GM12878 (cell line): ENCODE measurements around the gene PAX9. TPM values are rescaled to one million over a fixed set of nuclear protein-coding genes. Genes with fewer than 3 reads are reported as not detected.

Source experiments
- ATAC-seq: fragments of 200-7000 bp; cut with Tn5 transposase; 3 replicates; pipeline ENCODE4 v1.9.1; 2020; ENCODE audit warnings: mild to moderate bottlenecking, moderate library complexity
- BruUV-seq: library from RNA; stranded (reverse); fragments of 400-500 nt; replicated peaks from 2 replicates; lab custom pipeline; 2021; lab: Mats Ljungman, UMichigan
- CTCF ChIA-PET: fragments of 300-600 bp; sonication (Branson Sonifier 250); formaldehyde crosslinking; extraction: SDS; loops from one replicate; lab custom pipeline; 2021; ENCODE audit warnings: inconsistent platforms; lab: Yijun Ruan, JAX
- POLR2A ChIA-PET: fragments of 350-600 bp; formaldehyde crosslinking; extraction: SDS; loops from one replicate; lab custom pipeline; 2021; ENCODE audit warnings: inconsistent platforms; lab: Charles Lee
- RAD21 ChIA-PET: fragments of 300-600 bp; sonication (Branson Sonifier 250); formaldehyde crosslinking; loops from one replicate; lab custom pipeline; 2023; ENCODE audit warnings: antibody characterized with exemption; ENCODE audit not compliant: unreplicated experiment; lab: Charles Lee
- SMC1A ChIA-PET: fragments of 300-600 bp; sonication (Branson Sonifier 250); formaldehyde crosslinking; loops from one replicate; lab custom pipeline; 2023; ENCODE audit not compliant: unreplicated experiment, uncharacterized antibody; lab: Charles Lee
- DNase-seq: peaks from one replicate; pipeline ENCODE4 v3.0.0-alpha.2; 2011; ENCODE audit warnings: low read depth, low spot score
- FAIRE-seq: peaks from 3 replicates; lab custom pipeline; 2011; peaks lifted over from hg19 to GRCh38; lab: Jason Lieb, UNC
- H2AFZ ChIP-seq: 2 replicates; pipeline ENCODE4 v1.6.0; 2011; ENCODE audit warnings: low read depth, low read length, control low read depth; ENCODE audit not compliant: control insufficient read depth
- H3K27ac ChIP-seq: 2 replicates; pipeline ENCODE4 v1.5.1; 2011; ENCODE audit warnings: control low read depth; ENCODE audit not compliant: control insufficient read depth, insufficient read depth
- H3K27me3 ChIP-seq, 2 experiments: replicated peaks in 1 of 2; 2 replicates each; pipeline versions ENCODE4 v1.6.0 to v1.6.1; 2011; ENCODE audit warnings: low read length in 1 of 2; ENCODE audit not compliant: control insufficient read depth in 2 of 2, insufficient read depth in 2 of 2
- H3K36me3 ChIP-seq, 2 experiments: 2 replicates each; pipeline ENCODE4 v1.5.1; 2011; ENCODE audit warnings: low read length in 1 of 2; ENCODE audit not compliant: control insufficient read depth in 2 of 2, insufficient read depth in 2 of 2
- H3K4me1 ChIP-seq: 2 replicates; pipeline ENCODE4 v1.6.1; 2011; ENCODE audit warnings: mild to moderate bottlenecking, low read length, moderate library complexity, mixed read lengths; ENCODE audit not compliant: control insufficient read depth, insufficient read depth
- H3K4me2 ChIP-seq: 2 replicates; pipeline ENCODE4 v1.6.0; 2011; ENCODE audit warnings: control low read depth; ENCODE audit not compliant: control insufficient read depth, insufficient read depth
- H3K4me3 ChIP-seq: fragments of 200-600 bp; sonication (generic); 2 replicates; pipeline ENCODE4 v1.5.1; 2016
- H3K79me2 ChIP-seq: 2 replicates; pipeline ENCODE4 v1.6.0; 2011; ENCODE audit warnings: low read length; ENCODE audit not compliant: control insufficient read depth, insufficient read depth
- H3K9ac ChIP-seq: 2 replicates; pipeline ENCODE4 v1.8.0; 2011; ENCODE audit warnings: low read length, control low read depth, mixed read lengths; ENCODE audit not compliant: control insufficient read depth, insufficient read depth
- H3K9me3 ChIP-seq: replicated peaks from 3 replicates; pipeline ENCODE4 v1.5.1; 2011; ENCODE audit warnings: mild to moderate bottlenecking, low read length; ENCODE audit not compliant: control insufficient read depth, insufficient read depth
- H4K20me1 ChIP-seq: 2 replicates; pipeline ENCODE4 v1.6.0; 2011; ENCODE audit not compliant: control insufficient read depth, insufficient read depth
- CBX5 ChIP-seq: sonication (generic); IDR thresholded peaks from 2 replicates; pipeline ENCODE4 v1.6.1; 2016; ENCODE audit warnings: low read depth, moderate library complexity, mild to moderate bottlenecking, inconsistent platforms
- CUX1 ChIP-seq: IDR thresholded peaks from 2 replicates; pipeline ENCODE4 v1.6.1; 2012; ENCODE audit warnings: improper control_type of control experiment, low read depth, low read length; ENCODE audit not compliant: insufficient replicate concordance
- E2F8 ChIP-seq: fragments of 450-650 bp; IDR thresholded peaks from 2 replicates; pipeline ENCODE4 v1.6.1; 2018; ENCODE audit warnings: mild to moderate bottlenecking, low read depth, moderate library complexity; ENCODE audit not compliant: partially characterized antibody
- FOS ChIP-seq: IDR thresholded peaks from 3 replicates; pipeline ENCODE4 v1.6.1; 2011; ENCODE audit warnings: borderline replicate concordance; ENCODE audit not compliant: insufficient read length; ENCODE audit errors: extremely low read depth
- MEF2B ChIP-seq: fragments of 450-650 bp; IDR thresholded peaks from 2 replicates; pipeline ENCODE4 v1.6.1; 2018; ENCODE audit warnings: mild to moderate bottlenecking, moderate library complexity; ENCODE audit not compliant: partially characterized antibody, poor library complexity, severe bottlenecking
- MTA3 ChIP-seq: IDR thresholded peaks from 2 replicates; pipeline ENCODE4 v1.6.1; 2012; ENCODE audit warnings: low read length, inconsistent platforms, borderline replicate concordance
- MXI1 ChIP-seq: fragments of 150-350 bp; IDR thresholded peaks from 2 replicates; pipeline ENCODE4 v1.6.1; 2011; ENCODE audit warnings: low read depth, mild to moderate bottlenecking, inconsistent platforms, low read length, improper control_type of control experiment
- NFIC ChIP-seq: IDR thresholded peaks from 2 replicates; pipeline ENCODE4 v1.6.1; 2012; ENCODE audit warnings: low read depth, mild to moderate bottlenecking, inconsistent platforms, low read length, moderate library complexity
- NR2F1 ChIP-seq: fragments of 450-650 bp; conservative IDR thresholded peaks from 2 replicates; pipeline ENCODE4 v1.6.1; 2017; ENCODE audit warnings: mild to moderate bottlenecking
- PAX8 ChIP-seq: fragments of 450-650 bp; IDR thresholded peaks from 2 replicates; pipeline ENCODE4 v1.6.1; 2017; ENCODE audit warnings: mild to moderate bottlenecking, moderate library complexity
- POLR2AphosphoS2 ChIP-seq: IDR thresholded peaks from 2 replicates; pipeline ENCODE4 v1.6.1; 2011; ENCODE audit warnings: low read depth, mild to moderate bottlenecking, low read length, improper control_type of control experiment, moderate library complexity
- SMC3 ChIP-seq: IDR thresholded peaks from 2 replicates; pipeline ENCODE4 v1.6.1; 2011; ENCODE audit warnings: low read length, improper control_type of control experiment, borderline replicate concordance
- SUZ12 ChIP-seq: fragments of 200-600 bp; sonication (generic); IDR thresholded peaks from one replicate; pipeline ENCODE4 v1.6.1; 2018; ENCODE audit warnings: antibody characterized with exemption, mild to moderate bottlenecking; ENCODE audit not compliant: unreplicated experiment
- TCF3 ChIP-seq: IDR thresholded peaks from 2 replicates; pipeline ENCODE4 v1.6.1; 2012; ENCODE audit warnings: low read depth, mild to moderate bottlenecking, low read length, borderline replicate concordance; ENCODE audit not compliant: insufficient read depth
- USF2 ChIP-seq: IDR thresholded peaks from 2 replicates; pipeline ENCODE4 v1.6.1; 2011; ENCODE audit warnings: low read depth, low read length, improper control_type of control experiment, borderline replicate concordance
- ZSCAN29 ChIP-seq: fragments of 450-650 bp; IDR thresholded peaks from 2 replicates; pipeline ENCODE4 v1.6.1; 2017; ENCODE audit warnings: mild to moderate bottlenecking, moderate library complexity
- WGBS: methylation state at CpG from one replicate; pipeline ENCODE4 v1.1.6; 2016; ENCODE audit warnings: low lambda C conversion rate; ENCODE audit not compliant: insufficient replicate concordance, insufficient coverage; ENCODE audit errors: missing lambda C conversion rate; 5-methylcytosine and 5-hydroxymethylcytosine counted together
- in situ Hi-C: fragments of 300-500 bp; cut with MboI; formaldehyde crosslinking; loops from 9 replicates; pipeline ENCODE4 v1.14.3; 2018; ENCODE audit warnings: mixed read lengths
- intact Hi-C: fragments of 100-400 bp; cut with micrococcal nuclease; formaldehyde crosslinking; loops from one replicate; pipeline ENCODE4 v1.14.2; 2022; ENCODE audit not compliant: unreplicated experiment
- polyA plus RNA-seq, 11 experiments: library from polyadenylated mRNA; depleted of rRNA in 4 of 11; unstranded in 6 of 11; stranded (reverse) in 5 of 11; fragments of >200 nt; fragmentation: Nextera tagmentation in 4 of 11; fragmentation: Illumina TruSeq in 1 of 11; extraction: Ambion mirVana in 4 of 11; extraction: Trizol in 1 of 11; gene quantifications; 1 replicate in 1 of 11; 2 replicates in 10 of 11; pipeline versions ENCODE4 v1.2.1 to v1.2.3, GENCODE V29; 2011 to 2016; ENCODE audit warnings: inconsistent platforms in 2 of 11, missing spikeins in 2 of 11, low read depth in 1 of 11
- total RNA-seq, 4 experiments: library from RNA; depleted of rRNA in 3 of 4; stranded (reverse); fragments of >200 nt in 3 of 4; fragmentation: Illumina TruSeq in 1 of 4; extraction: Trizol in 1 of 4; gene quantifications; 2 replicates each; pipeline versions ENCODE4 v1.2.1 to v1.2.3, GENCODE V29; 2013 to 2021

PAX9 gene
- total and polyA plus RNA-seq, 10 of the 15 experiments (the other 5 are each of a cell fraction or from before 2014, with no cell fraction given): 0.03 to 8.2 (median 0.09) TPM; not detected in 3

- no peak for DNase-seq
These were observed 39.5 kb downstream of the PAX9 start for GRCh38 chr14:36701132-36701531.

More at GRCh38 chr14:36701132-36701531, 39.5 kb downstream of the PAX9 start:
- no peak overlapping the region for H3K4me2 ChIP-seq
- no peaks in the 10 kb centered on the region for H3K27me3 ChIP-seq
- CTCF ChIA-PET: no interaction called here
- no peaks in the 10 kb centered on the region for H3K79me2 ChIP-seq
- RAD21 ChIA-PET: no interaction called here
- no peaks in the 10 kb centered on the region for H3K9me3 ChIP-seq
- SMC1A ChIA-PET: interaction anchor here (0.7 to 1.1 kb wide), 2 partner anchors 17 to 241 kb away, joined by 3 to 4 read pairs; no protein-coding TSS in a partner anchor
- intact Hi-C loops: no loop called here
- TF ChIP-seq ZSCAN29: no peak
- no peak for TF ChIP-seq MEF2B
- TF ChIP-seq E2F8: no peak
- TF ChIP-seq NFIC: no peak
- TF ChIP-seq MXI1: no peak
- no peak for TF ChIP-seq PAX8
- no peak for TF ChIP-seq SUZ12
- no peak for TF ChIP-seq FOS
- TF ChIP-seq USF2: no peak
- no peak for TF ChIP-seq SMC3
- no peak for TF ChIP-seq POLR2AphosphoS2
- TF ChIP-seq MTA3: no peak
- no peak for TF ChIP-seq TCF3
- TF ChIP-seq CBX5: no peak
- TF ChIP-seq CUX1: no peak
- no peak for TF ChIP-seq NR2F1
- TF ChIP-seq, all 136 proteins: peak for 0
- no peaks in the 10 kb centered on the region for H3K36me3 ChIP-seq
- no peak for FAIRE-seq
- ATAC-seq: no peak
- no peaks in the 10 kb centered on the region for H3K4me1 ChIP-seq
- no peak overlapping the region for H3K27ac ChIP-seq
- 21% methylated on average over 1 of the region's 1 CpG for WGBS
- BruUV-seq: no TSS peak
- POLR2A ChIA-PET: no interaction called here
- in situ Hi-C loops: no loop called here
- H3K9ac ChIP-seq: no peak overlapping the region
- H4K20me1 ChIP-seq: no peaks in the 10 kb centered on the region
- H2AFZ ChIP-seq: no peak overlapping the region
- no peak overlapping the region for H3K4me3 ChIP-seq
